Mesothelial cell of epicardium (in vitro differentiated cells): ENCODE data around the gene SHISA3. TPM values are rescaled to one million over a fixed set of nuclear protein-coding genes. Genes with fewer than 3 reads are reported as not detected.

Source experiments
- total RNA-seq: library from RNA; stranded (reverse); gene quantifications from 3 replicates; pipeline ENCODE4 v1.2.1, GENCODE V29; 2021

Gene SHISA3
- total RNA-seq, 1 donor from 2014 or later, result 3.2 TPM

Other genes starting within 250 kb of the SHISA3 start
- gene BEND4, start 244.8 kb upstream of the SHISA3 start, total RNA-seq, result 0.38 to 0.69 TPM (median 0.68 TPM) in 3 replicates